Esophagus mucosa (tissue), 1 donor: ENCODE results near the gene SH3PXD2A. TPM values are rescaled to one million over a fixed set of nuclear protein-coding genes. Genes with fewer than 3 reads are reported as not detected.

Experiments used
- ATAC-seq: fragments of 200-7000 bp; cut with Tn5 transposase; one replicate; pipeline ENCODE4 v1.9.1; 2020
- total RNA-seq: library from RNA; stranded (reverse); gene quantifications from one replicate; pipeline ENCODE4 v1.2.4, GENCODE V29; 2023
- donor health status: DM: yes; HTN: yes; CAD: no.

Gene SH3PXD2A
- total RNA-seq, 1 donor from 2014 or later = 34.0 TPM

GRCh38 chr10:103874730-103875129, 19.4 kb upstream of the SH3PXD2A start:
- no peak for ATAC-seq

- peak; percentile 97 for ATAC-seq
Measured at GRCh38 chr10:103872137-103872931, 17.0 kb upstream of the SH3PXD2A start.

DNA sequence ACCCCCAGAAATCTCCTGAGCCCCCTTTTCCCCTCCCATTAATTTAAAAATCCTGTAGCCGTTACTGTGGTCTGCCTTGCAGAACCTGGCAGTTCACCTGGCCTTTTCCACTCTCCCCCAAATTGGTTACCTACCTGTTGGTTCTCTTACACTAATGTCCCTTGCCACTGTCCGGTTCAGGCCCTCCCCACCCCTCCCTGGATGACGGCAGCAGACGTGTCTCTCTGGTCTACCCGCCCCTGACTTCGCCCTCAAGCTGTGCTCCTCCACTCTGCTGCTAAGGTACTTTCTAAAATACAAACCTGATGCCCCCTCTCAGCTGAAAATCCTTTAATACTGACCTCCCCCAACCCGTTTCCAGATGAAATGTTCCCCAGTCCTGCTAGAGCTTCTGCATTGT, 15.6 kb upstream of the SH3PXD2A start:
- ATAC-seq = peak; percentile 41

DNA sequence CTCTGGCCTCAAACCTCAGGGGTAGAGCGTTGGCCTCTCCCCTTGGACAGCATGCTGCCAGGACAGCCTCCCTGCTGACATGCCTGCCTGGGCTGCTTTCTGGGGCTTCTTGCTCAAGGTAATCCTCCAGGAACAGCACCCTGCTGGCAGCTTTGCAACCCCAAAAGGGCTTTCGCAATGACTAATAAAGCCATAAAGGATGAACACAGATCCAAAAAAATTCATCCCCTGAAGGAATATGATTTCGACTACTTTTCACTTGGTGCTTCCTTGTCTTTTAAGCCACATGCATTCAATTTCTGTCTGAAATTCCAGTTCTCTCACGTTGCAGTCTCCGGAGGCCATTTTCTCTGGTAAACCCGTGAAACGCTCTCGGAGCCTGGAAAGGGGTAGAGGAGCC, 15.1 kb upstream of the SH3PXD2A start:
- peak; percentile 67 for ATAC-seq

DNA sequence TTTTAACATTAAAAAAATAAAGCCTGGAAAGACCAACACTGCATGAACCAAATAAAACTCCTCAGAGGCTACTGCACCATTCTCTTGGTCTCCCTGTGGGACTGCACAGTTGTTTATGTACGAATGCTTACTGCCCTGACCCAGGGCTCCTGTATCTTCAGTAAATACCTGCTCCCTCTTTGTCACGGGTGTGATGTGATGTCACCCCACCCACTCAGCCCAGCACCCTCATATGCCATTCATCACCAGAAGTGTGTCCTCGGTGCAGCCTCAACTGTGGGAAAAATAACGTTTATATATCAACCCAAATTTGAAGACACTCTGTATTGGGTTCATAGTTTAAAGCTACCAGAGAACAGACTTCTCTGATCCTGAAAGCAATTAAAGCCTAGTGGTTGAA, 14.0 kb upstream of the SH3PXD2A start:
- no peak for ATAC-seq

GRCh38 chr10:103868200-103868599, 12.8 kb upstream of the SH3PXD2A start:
- ATAC-seq = no peak

DNA sequence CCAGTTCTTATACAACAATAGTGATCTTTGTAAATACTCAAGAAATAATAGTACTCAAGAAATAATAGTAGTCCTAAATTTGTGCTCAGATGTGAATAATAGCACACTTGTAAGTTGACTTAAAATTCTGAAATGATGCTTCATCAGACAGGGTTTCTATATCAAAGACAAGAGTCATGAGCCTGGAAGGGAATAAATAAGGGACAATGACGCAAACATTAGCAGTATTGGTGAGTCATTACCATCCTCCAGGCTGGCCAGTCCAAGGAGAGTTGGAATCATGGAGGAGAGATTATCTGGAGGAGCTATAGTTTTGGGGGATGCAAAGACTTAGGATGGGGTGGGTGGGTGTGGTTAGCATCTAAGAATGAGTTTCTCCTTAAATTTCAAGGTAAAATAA, 6.1 kb upstream of the SH3PXD2A start:
- peak; percentile 51 for ATAC-seq

DNA sequence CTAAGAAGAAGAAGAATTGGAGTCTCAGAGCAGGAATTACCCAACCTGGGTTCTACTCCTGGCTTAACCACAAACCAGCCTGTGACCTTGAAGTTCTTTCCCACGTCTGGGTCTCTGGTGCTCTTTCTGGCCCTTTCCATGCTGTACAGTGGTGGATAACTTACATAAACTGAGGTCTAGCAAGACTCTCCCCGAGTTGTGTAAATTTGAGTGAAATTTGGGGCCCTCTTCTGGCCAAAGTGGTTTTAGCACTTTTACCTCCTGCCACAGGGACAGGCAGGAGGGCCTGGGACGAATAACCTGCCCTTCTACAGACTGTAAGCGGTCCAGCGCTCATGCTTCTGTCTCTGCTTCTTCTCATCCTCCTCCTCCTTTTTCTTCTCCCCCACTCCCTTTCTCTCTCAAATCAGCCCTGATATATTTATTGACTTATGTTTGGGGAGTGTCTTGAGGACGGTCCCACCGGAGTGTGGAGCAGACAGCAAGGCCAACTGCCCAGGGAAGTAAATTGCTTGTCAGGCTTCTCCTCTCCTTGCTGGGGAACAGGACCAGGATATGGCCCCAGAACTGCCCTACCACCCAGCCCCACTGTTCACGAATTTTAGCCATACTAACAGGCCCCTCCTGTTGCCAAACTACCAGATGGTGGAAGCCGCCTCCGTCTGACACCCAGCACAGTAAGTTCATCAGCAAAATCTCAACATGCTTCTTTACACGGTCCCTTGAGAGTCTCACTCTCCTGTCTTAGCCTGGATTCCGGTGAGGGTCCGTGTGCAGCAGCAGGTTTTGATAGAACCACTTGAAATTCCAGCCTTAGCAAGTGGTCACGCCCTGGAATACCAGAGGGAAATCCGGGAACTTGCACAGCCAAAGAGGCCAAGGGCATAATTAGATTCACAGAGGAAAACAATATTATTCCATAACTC, 4.0 kb upstream of the SH3PXD2A start:
- ATAC-seq = peak; percentile 58

- no peak for ATAC-seq
Measured at GRCh38 chr10:103858360-103858759, 3.0 kb upstream of the SH3PXD2A start.

DNA sequence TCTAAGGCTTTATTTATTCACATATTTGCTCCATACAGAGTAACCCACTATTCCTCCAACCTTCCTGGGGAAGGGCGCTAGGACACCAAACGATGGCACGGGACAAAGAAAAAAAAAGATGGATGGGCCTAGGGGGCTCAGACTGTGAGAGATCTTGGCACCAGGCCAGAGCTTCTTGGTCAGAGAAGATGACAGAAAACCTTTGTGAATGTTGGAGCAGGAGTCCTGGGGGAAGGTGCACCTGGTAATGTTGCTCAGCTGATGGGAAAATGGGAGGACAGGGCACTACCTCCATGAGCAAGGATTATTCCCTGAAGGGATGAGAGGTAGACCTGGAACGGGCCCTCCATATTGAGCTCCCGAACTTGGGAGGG, 1.4 kb upstream of the SH3PXD2A start:
- no peak for ATAC-seq

- no peak for ATAC-seq
Measured at GRCh38 chr10:103855852-103856796, 748 bp upstream of the SH3PXD2A start.

GRCh38 chr10:103854686-103855391, 537 bp downstream of the SH3PXD2A start:
- peak; percentile 25 for ATAC-seq

GRCh38 chr10:103854265-103854685, 1.1 kb downstream of the SH3PXD2A start:
- no peak for ATAC-seq

- ATAC-seq = no peak
Measured at GRCh38 chr10:103853428-103854264, 1.7 kb downstream of the SH3PXD2A start.

- ATAC-seq = no peak
Measured at GRCh38 chr10:103852856-103853255, 2.5 kb downstream of the SH3PXD2A start.

DNA sequence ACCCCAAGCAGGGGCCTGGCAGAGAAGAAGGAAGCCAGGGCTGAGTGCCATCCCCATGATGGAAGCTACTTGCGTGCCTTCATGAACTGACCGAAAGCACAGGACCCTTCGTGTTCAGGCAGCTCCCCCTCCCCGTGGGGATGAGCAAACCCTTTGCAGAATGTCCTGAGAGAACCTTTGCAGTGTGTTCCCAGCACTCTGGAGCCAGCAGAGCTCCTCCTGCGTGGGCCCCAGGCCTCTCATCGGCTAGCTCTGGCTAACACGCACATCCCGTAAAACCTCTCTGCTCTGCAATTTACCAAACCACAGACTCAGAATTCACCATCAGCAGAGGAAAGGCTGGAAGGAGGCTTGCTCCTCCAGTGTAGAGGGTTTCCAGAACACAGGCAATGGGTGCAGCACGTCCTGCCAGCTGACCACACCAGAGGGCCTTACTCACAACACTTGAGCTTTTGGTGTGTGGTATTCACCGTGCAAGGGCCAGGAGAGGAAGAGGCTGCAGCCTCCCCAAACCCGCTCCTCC, 3.1 kb downstream of the SH3PXD2A start:
- no peak for ATAC-seq

- ATAC-seq = peak; percentile 12
Measured at GRCh38 chr10:103851261-103851660, 4.1 kb downstream of the SH3PXD2A start.

DNA sequence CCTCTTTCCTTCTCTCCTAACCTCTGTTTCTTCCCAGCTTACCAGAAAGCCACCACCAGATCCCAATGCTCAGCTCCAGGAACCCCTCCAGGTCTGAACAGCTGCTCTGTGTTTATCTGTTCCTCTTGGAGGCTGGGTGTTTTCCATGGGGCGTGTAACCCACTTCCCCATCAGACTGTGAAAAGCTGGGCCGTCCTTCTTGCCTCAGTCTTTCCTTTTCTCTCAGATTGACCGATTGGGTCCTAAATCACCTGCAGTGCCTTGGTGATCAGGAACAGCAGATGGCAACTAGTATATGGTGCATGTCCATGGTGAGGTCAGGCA, 4.8 kb downstream of the SH3PXD2A start:
- no peak for ATAC-seq

- peak; percentile 63 for ATAC-seq
Measured at GRCh38 chr10:103849880-103850571, 5.3 kb downstream of the SH3PXD2A start.
